Epithelial cell of prostate (primary cell): ENCODE results near the gene CCDC180.

Experiments
- DNase-seq: peaks from one replicate; pipeline ENCODE4 v3.0.0-alpha.2; 2011; ENCODE audit warnings: low read depth, low spot score
- H3K27ac ChIP-seq: fragments of 450-650 bp; 2 replicates; pipeline ENCODE4 v1.5.1; 2017; ENCODE audit warnings: mild to moderate bottlenecking

Gene CCDC180

DNA sequence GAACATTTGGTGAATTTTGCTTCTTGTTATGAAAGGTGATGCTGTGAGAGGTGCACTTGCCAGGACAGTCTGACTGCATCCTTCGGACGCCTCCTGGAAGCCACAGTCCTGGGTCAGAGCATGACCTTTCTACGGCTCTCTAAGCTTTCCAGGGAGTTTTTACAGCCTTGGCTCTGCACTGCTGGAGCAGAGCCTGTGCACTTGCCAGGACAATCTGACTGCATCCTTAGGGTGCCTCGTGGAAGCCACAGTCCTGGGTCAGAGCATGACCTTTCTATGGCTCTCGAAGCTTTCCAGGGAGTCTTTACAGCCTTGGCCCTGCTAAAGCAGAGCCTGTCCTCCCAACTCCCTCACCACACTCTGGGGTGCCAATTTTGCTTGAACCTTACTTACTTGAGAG, 49.6 kb downstream of the CCDC180 start:
- H3K27ac ChIP-seq, result no peak overlapping the region
- DNase-seq, result no peak
